GM12878 (cell line): ENCODE measurements around the gene PERM1. TPM values are rescaled to one million over a fixed set of nuclear protein-coding genes. Genes with fewer than 3 reads are reported as not detected.

ENCODE experiments used
- ATAC-seq: fragments of 200-7000 bp; cut with Tn5 transposase; 3 replicates; pipeline ENCODE4 v1.9.1; 2020; ENCODE audit warnings: mild to moderate bottlenecking, moderate library complexity
- BruUV-seq: library from RNA; stranded (reverse); fragments of 400-500 nt; replicated peaks from 2 replicates; lab custom pipeline; 2021; lab: Mats Ljungman, UMichigan
- CTCF ChIA-PET: fragments of 300-600 bp; sonication (Branson Sonifier 250); formaldehyde crosslinking; extraction: SDS; loops from one replicate; lab custom pipeline; 2021; ENCODE audit warnings: inconsistent platforms; lab: Yijun Ruan, JAX
- POLR2A ChIA-PET: fragments of 350-600 bp; formaldehyde crosslinking; extraction: SDS; loops from one replicate; lab custom pipeline; 2021; ENCODE audit warnings: inconsistent platforms; lab: Charles Lee
- RAD21 ChIA-PET: fragments of 300-600 bp; sonication (Branson Sonifier 250); formaldehyde crosslinking; loops from one replicate; lab custom pipeline; 2023; ENCODE audit warnings: antibody characterized with exemption; ENCODE audit not compliant: unreplicated experiment; lab: Charles Lee
- SMC1A ChIA-PET: fragments of 300-600 bp; sonication (Branson Sonifier 250); formaldehyde crosslinking; loops from one replicate; lab custom pipeline; 2023; ENCODE audit not compliant: unreplicated experiment, uncharacterized antibody; lab: Charles Lee
- DNase-seq: peaks from one replicate; pipeline ENCODE4 v3.0.0-alpha.2; 2011; ENCODE audit warnings: low read depth, low spot score
- FAIRE-seq: peaks from 3 replicates; lab custom pipeline; 2011; peaks lifted over from hg19 to GRCh38; lab: Jason Lieb, UNC
- H2AFZ ChIP-seq: 2 replicates; pipeline ENCODE4 v1.6.0; 2011; ENCODE audit warnings: low read depth, low read length, control low read depth; ENCODE audit not compliant: control insufficient read depth
- H3K27ac ChIP-seq: 2 replicates; pipeline ENCODE4 v1.5.1; 2011; ENCODE audit warnings: control low read depth; ENCODE audit not compliant: control insufficient read depth, insufficient read depth
- H3K27me3 ChIP-seq, 2 experiments: replicated peaks in 1 of 2; 2 replicates each; pipeline versions ENCODE4 v1.6.0 to v1.6.1; 2011; ENCODE audit warnings: low read length in 1 of 2; ENCODE audit not compliant: control insufficient read depth in 2 of 2, insufficient read depth in 2 of 2
- H3K36me3 ChIP-seq, 2 experiments: 2 replicates each; pipeline ENCODE4 v1.5.1; 2011; ENCODE audit warnings: low read length in 1 of 2; ENCODE audit not compliant: control insufficient read depth in 2 of 2, insufficient read depth in 2 of 2
- H3K4me1 ChIP-seq: 2 replicates; pipeline ENCODE4 v1.6.1; 2011; ENCODE audit warnings: mild to moderate bottlenecking, low read length, moderate library complexity, mixed read lengths; ENCODE audit not compliant: control insufficient read depth, insufficient read depth
- H3K4me2 ChIP-seq: 2 replicates; pipeline ENCODE4 v1.6.0; 2011; ENCODE audit warnings: control low read depth; ENCODE audit not compliant: control insufficient read depth, insufficient read depth
- H3K4me3 ChIP-seq: fragments of 200-600 bp; sonication (generic); 2 replicates; pipeline ENCODE4 v1.5.1; 2016
- H3K79me2 ChIP-seq: 2 replicates; pipeline ENCODE4 v1.6.0; 2011; ENCODE audit warnings: low read length; ENCODE audit not compliant: control insufficient read depth, insufficient read depth
- H3K9ac ChIP-seq: 2 replicates; pipeline ENCODE4 v1.8.0; 2011; ENCODE audit warnings: low read length, control low read depth, mixed read lengths; ENCODE audit not compliant: control insufficient read depth, insufficient read depth
- H3K9me3 ChIP-seq: replicated peaks from 3 replicates; pipeline ENCODE4 v1.5.1; 2011; ENCODE audit warnings: mild to moderate bottlenecking, low read length; ENCODE audit not compliant: control insufficient read depth, insufficient read depth
- H4K20me1 ChIP-seq: 2 replicates; pipeline ENCODE4 v1.6.0; 2011; ENCODE audit not compliant: control insufficient read depth, insufficient read depth
- ASH2L ChIP-seq: fragments of 300-600, 200-600 bp; sonication (generic); IDR thresholded peaks from 2 replicates; pipeline ENCODE4 v1.6.1; 2017; ENCODE audit warnings: low read depth, mild to moderate bottlenecking, borderline replicate concordance
- BACH1 ChIP-seq: fragments of 450-650 bp; IDR thresholded peaks from 2 replicates; pipeline ENCODE4 v1.6.1; 2017; ENCODE audit warnings: mild to moderate bottlenecking, borderline replicate concordance
- EZH2 ChIP-seq: IDR thresholded peaks from 2 replicates; pipeline ENCODE4 v1.6.1; 2012; ENCODE audit warnings: low read depth, mild to moderate bottlenecking, control low read depth, inconsistent platforms, low read length, borderline replicate concordance; ENCODE audit not compliant: control insufficient read depth
- NFYA ChIP-seq: IDR thresholded peaks from 2 replicates; pipeline ENCODE4 v1.6.1; 2011; ENCODE audit warnings: low read depth, mild to moderate bottlenecking, low read length, improper control_type of control experiment, borderline replicate concordance
- NR2C1 ChIP-seq: fragments of 450-650 bp; IDR thresholded peaks from 2 replicates; pipeline ENCODE4 v1.6.1; 2017; ENCODE audit warnings: antibody characterized with exemption, mild to moderate bottlenecking, moderate library complexity
- POU2F2 ChIP-seq: IDR thresholded peaks from 3 replicates; pipeline ENCODE4 v1.6.1; 2011; ENCODE audit warnings: low read depth, mild to moderate bottlenecking, low read length, borderline replicate concordance
- RAD21 ChIP-seq: IDR thresholded peaks from 2 replicates; pipeline ENCODE4 v1.6.1; 2011; ENCODE audit warnings: mild to moderate bottlenecking, low read depth, low read length, moderate library complexity; ENCODE audit not compliant: insufficient read depth
- RUNX3 ChIP-seq: IDR thresholded peaks from 2 replicates; pipeline ENCODE4 v1.6.1; 2012; ENCODE audit warnings: low read length, inconsistent platforms
- SMAD5 ChIP-seq: IDR thresholded peaks from 2 replicates; pipeline ENCODE4 v1.6.1; 2016; ENCODE audit warnings: antibody characterized with exemption, low read depth
- SRF ChIP-seq, 2 experiments: IDR thresholded peaks; 2 replicates each; pipeline ENCODE4 v1.6.1; 2011; ENCODE audit warnings: low read depth in 2 of 2, low read length in 2 of 2, mild to moderate bottlenecking in 1 of 2, moderate library complexity in 1 of 2
- TAF1 ChIP-seq: IDR thresholded peaks from 2 replicates; pipeline ENCODE4 v1.6.1; 2011; ENCODE audit warnings: mild to moderate bottlenecking, low read depth, low read length, borderline replicate concordance
- ZNF207 ChIP-seq: fragments of 450-650 bp; IDR thresholded peaks from 2 replicates; pipeline ENCODE4 v1.6.1; 2014; ENCODE audit warnings: antibody characterized with exemption, mild to moderate bottlenecking, borderline replicate concordance
- WGBS: methylation state at CpG from one replicate; pipeline ENCODE4 v1.1.6; 2016; ENCODE audit warnings: low lambda C conversion rate; ENCODE audit not compliant: insufficient replicate concordance, insufficient coverage; ENCODE audit errors: missing lambda C conversion rate; 5-methylcytosine and 5-hydroxymethylcytosine counted together
- in situ Hi-C: fragments of 300-500 bp; cut with MboI; formaldehyde crosslinking; loops from 9 replicates; pipeline ENCODE4 v1.14.3; 2018; ENCODE audit warnings: mixed read lengths
- intact Hi-C: fragments of 100-400 bp; cut with micrococcal nuclease; formaldehyde crosslinking; loops from one replicate; pipeline ENCODE4 v1.14.2; 2022; ENCODE audit not compliant: unreplicated experiment
- polyA plus RNA-seq, 11 experiments: library from polyadenylated mRNA; depleted of rRNA in 4 of 11; unstranded in 6 of 11; stranded (reverse) in 5 of 11; fragments of >200 nt; fragmentation: Nextera tagmentation in 4 of 11; fragmentation: Illumina TruSeq in 1 of 11; extraction: Ambion mirVana in 4 of 11; extraction: Trizol in 1 of 11; gene quantifications; 1 replicate in 1 of 11; 2 replicates in 10 of 11; pipeline versions ENCODE4 v1.2.1 to v1.2.3, GENCODE V29; 2011 to 2016; ENCODE audit warnings: inconsistent platforms in 2 of 11, missing spikeins in 2 of 11, low read depth in 1 of 11
- total RNA-seq, 4 experiments: library from RNA; depleted of rRNA in 3 of 4; stranded (reverse); fragments of >200 nt in 3 of 4; fragmentation: Illumina TruSeq in 1 of 4; extraction: Trizol in 1 of 4; gene quantifications; 2 replicates each; pipeline versions ENCODE4 v1.2.1 to v1.2.3, GENCODE V29; 2013 to 2021
- TF ChIP-seq, protein P1 (sequence below): IDR thresholded peaks from 2 replicates; pipeline ENCODE4 v1.6.1; 2012; ENCODE audit warnings: low read depth, low read length, improper control_type of control experiment
- TF ChIP-seq, protein P2 (sequence below): fragments of 450-650 bp; formaldehyde crosslinking; IDR thresholded peaks from 2 replicates; pipeline ENCODE4 v1.4.0; 2020; ENCODE audit warnings: mild to moderate bottlenecking, moderate library complexity
- TF ChIP-seq, protein P3 (sequence below): IDR thresholded peaks from 2 replicates; pipeline ENCODE4 v1.6.1; 2012; ENCODE audit warnings: mild to moderate bottlenecking, low read depth, low read length

Gene PERM1
- total and polyA plus RNA-seq, 10 of the 15 experiments (the other 5 are each of a cell fraction or from before 2014, with no cell fraction given): not detected

DNA sequence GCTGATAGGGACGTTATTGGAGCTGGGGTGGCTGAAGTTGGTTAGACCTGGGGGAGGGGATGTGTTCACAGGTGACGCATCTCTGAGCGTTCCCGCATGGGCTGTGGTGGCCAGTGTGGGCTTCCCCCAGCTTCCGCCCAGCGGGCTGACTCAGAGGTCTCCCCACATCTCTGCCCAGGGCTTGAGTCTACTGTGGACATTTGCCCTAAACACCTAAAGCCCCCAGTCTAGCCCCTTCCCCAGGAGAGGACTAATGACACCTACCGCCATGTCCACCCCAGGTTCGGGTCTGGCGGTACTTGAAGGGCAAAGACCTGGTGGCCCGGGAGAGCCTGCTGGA is 40.0 kb upstream of the PERM1 start:
- Histone ChIP-seq H3K9me3 (no peaks in the 10 kb centered on the region), H4K20me1 (no peaks in the 10 kb centered on the region), H3K27ac (no peak overlapping the region), H3K4me1 (peaks cover 7% of the 10 kb centered on the region), H3K4me3 (peak overlapping the region; percentile 70; the same call in 1 of the 2 replicates), H3K9ac (no peak overlapping the region), H3K4me2 (0 out of 2 replicates have a peak overlapping the region, but pooled peaks have one; percentile 77), H2AFZ (no peak overlapping the region), H3K79me2 (peaks cover 2% of the 10 kb centered on the region; the same call in 1 of the 2 replicates), H3K36me3 (no peaks in the 10 kb centered on the region), H3K27me3 (no peaks in the 10 kb centered on the region)
- no TSS peak for BruUV-seq
- ChIA-PET RAD21 (interaction anchor here (0.6 to 1.4 kb wide), 2 partner anchors 39 to 1089 kb away, joined by 3 read pairs; no protein-coding TSS in a partner anchor), CTCF (interaction anchor here (2.1 to 2.4 kb wide), 2 partner anchors 10 to 37 kb away, joined by 9 to 17 read pairs; no protein-coding TSS in a partner anchor), POLR2A (interaction anchor here (0.6 to 1.8 kb wide), 6 partner anchors 11 to 178 kb away, joined by 3 to 6 read pairs (median 4); no protein-coding TSS in a partner anchor), SMC1A (interaction anchor here (1.1 to 1.7 kb wide), 2 partner anchors 10 to 36 kb away, joined by 3 to 10 read pairs; no protein-coding TSS in a partner anchor)
- intact Hi-C loops: no loop called here
- in situ Hi-C loops: loop anchor here (5.0 kb wide), 1 partner anchor 40 kb away; no protein-coding TSS in a partner anchor
- WGBS: 75% methylated on average over 10 of the region's 10 CpGs
- DNase-seq (no peak), FAIRE-seq (no peak), ATAC-seq (no peak)
- TF ChIP-seq NFYA (no peak), ASH2L (no peak), EZH2 (no peak), BACH1 (no peak), RAD21 (no peak), POU2F2 (no peak), SRF (IDR thresholded peaks at IDR 0.05; ENCODE audit: low read depth in 2 of 2, low read length in 2 of 2) (no peak), RUNX3 (no peak), NR2C1 (no peak), TAF1 (no peak), SMAD5 (no peak), ZNF207 (no peak)
- TF ChIP-seq, protein P1, sequence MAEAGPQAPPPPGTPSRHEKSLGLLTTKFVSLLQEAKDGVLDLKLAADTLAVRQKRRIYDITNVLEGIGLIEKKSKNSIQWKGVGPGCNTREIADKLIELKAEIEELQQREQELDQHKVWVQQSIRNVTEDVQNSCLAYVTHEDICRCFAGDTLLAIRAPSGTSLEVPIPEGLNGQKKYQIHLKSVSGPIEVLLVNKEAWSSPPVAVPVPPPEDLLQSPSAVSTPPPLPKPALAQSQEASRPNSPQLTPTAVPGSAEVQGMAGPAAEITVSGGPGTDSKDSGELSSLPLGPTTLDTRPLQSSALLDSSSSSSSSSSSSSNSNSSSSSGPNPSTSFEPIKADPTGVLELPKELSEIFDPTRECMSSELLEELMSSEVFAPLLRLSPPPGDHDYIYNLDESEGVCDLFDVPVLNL: no peak
- TF ChIP-seq, protein P2, sequence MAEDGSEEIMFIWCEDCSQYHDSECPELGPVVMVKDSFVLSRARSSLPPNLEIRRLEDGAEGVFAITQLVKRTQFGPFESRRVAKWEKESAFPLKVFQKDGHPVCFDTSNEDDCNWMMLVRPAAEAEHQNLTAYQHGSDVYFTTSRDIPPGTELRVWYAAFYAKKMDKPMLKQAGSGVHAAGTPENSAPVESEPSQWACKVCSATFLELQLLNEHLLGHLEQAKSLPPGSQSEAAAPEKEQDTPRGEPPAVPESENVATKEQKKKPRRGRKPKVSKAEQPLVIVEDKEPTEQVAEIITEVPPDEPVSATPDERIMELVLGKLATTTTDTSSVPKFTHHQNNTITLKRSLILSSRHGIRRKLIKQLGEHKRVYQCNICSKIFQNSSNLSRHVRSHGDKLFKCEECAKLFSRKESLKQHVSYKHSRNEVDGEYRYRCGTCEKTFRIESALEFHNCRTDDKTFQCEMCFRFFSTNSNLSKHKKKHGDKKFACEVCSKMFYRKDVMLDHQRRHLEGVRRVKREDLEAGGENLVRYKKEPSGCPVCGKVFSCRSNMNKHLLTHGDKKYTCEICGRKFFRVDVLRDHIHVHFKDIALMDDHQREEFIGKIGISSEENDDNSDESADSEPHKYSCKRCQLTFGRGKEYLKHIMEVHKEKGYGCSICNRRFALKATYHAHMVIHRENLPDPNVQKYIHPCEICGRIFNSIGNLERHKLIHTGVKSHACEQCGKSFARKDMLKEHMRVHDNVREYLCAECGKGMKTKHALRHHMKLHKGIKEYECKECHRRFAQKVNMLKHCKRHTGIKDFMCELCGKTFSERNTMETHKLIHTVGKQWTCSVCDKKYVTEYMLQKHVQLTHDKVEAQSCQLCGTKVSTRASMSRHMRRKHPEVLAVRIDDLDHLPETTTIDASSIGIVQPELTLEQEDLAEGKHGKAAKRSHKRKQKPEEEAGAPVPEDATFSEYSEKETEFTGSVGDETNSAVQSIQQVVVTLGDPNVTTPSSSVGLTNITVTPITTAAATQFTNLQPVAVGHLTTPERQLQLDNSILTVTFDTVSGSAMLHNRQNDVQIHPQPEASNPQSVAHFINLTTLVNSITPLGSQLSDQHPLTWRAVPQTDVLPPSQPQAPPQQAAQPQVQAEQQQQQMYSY (CRISPR knock-in tag): no peak
- TF ChIP-seq, protein P3, sequence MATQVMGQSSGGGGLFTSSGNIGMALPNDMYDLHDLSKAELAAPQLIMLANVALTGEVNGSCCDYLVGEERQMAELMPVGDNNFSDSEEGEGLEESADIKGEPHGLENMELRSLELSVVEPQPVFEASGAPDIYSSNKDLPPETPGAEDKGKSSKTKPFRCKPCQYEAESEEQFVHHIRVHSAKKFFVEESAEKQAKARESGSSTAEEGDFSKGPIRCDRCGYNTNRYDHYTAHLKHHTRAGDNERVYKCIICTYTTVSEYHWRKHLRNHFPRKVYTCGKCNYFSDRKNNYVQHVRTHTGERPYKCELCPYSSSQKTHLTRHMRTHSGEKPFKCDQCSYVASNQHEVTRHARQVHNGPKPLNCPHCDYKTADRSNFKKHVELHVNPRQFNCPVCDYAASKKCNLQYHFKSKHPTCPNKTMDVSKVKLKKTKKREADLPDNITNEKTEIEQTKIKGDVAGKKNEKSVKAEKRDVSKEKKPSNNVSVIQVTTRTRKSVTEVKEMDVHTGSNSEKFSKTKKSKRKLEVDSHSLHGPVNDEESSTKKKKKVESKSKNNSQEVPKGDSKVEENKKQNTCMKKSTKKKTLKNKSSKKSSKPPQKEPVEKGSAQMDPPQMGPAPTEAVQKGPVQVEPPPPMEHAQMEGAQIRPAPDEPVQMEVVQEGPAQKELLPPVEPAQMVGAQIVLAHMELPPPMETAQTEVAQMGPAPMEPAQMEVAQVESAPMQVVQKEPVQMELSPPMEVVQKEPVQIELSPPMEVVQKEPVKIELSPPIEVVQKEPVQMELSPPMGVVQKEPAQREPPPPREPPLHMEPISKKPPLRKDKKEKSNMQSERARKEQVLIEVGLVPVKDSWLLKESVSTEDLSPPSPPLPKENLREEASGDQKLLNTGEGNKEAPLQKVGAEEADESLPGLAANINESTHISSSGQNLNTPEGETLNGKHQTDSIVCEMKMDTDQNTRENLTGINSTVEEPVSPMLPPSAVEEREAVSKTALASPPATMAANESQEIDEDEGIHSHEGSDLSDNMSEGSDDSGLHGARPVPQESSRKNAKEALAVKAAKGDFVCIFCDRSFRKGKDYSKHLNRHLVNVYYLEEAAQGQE: no peak
